Transverse colon (tissue), 4 donors: Measurements from ENCODE around the gene PTPRG.

Experiments used
- CTCF ChIP-seq, 5 experiments: fragments of 200-600 bp in 3 of 5; fragments of 450-650 bp in 2 of 5; sonication (generic) in 3 of 5; IDR thresholded peaks; 1 replicate in 2 of 5; 2 replicates in 3 of 5; pipeline ENCODE4 v1.5.1; 2016 to 2017; ENCODE audit warnings: antibody characterized with exemption in 5 of 5, inconsistent platforms in 3 of 5, mild to moderate bottlenecking in 2 of 5, moderate library complexity in 1 of 5
- EP300 ChIP-seq: sonication (generic); formaldehyde crosslinking; IDR thresholded peaks from one replicate; pipeline ENCODE4 v1.6.1; 2017; ENCODE audit warnings: antibody characterized with exemption, low read depth
- POLR2A ChIP-seq: fragments of 450-650 bp; IDR thresholded peaks from one replicate; pipeline ENCODE4 v1.6.1; 2016; ENCODE audit warnings: antibody characterized with exemption, mild to moderate bottlenecking, moderate library complexity
- POLR2AphosphoS5 ChIP-seq, 3 donors: sonication (generic); formaldehyde crosslinking; IDR thresholded peaks; one replicate each; pipeline ENCODE4 v1.6.1; 2016; ENCODE audit warnings: antibody characterized with exemption in 3 of 3

- TF ChIP-seq EP300: no peak
- TF ChIP-seq CTCF (IDR thresholded peaks at IDR 0.05): no peak
- TF ChIP-seq POLR2A: no peak
- TF ChIP-seq POLR2AphosphoS5 (IDR thresholded peaks at IDR 0.05): no peak
These were observed 213.0 kb downstream of the PTPRG start for GRCh38 chr3:61774279-61774890.
